Heart left ventricle (tissue), 16 donors: Measurements from ENCODE around the gene RBP5. TPM values are rescaled to one million over a fixed set of nuclear protein-coding genes. Genes with fewer than 3 reads are reported as not detected.

Experiments used
- ATAC-seq, 4 donors: fragments of 200-7000 bp; cut with Tn5 transposase; one replicate each; pipeline ENCODE4 v1.9.1; 2020 to 2022; ENCODE audit warnings: moderate library complexity in 4 of 4, mild to moderate bottlenecking in 3 of 4, moderate number of reproducible peaks in 1 of 4
- DNase-seq, 5 donors: peaks; one replicate each; pipeline ENCODE4 v3.0.0-alpha.2; 2020
- H3K27ac ChIP-seq, 12 donors: fragments of 200-600 bp; sonication (generic) in 4 of 12; one replicate each; pipeline versions ENCODE4 v1.5.0 to v1.8.0; 2016 to 2022; ENCODE audit warnings: mild to moderate bottlenecking in 2 of 12
- H3K27me3 ChIP-seq, 9 donors: fragments of 200-600 bp; sonication (generic) in 2 of 9; one replicate each; pipeline versions ENCODE4 v1.5.1 to v1.8.0; 2016 to 2022; ENCODE audit warnings: mild to moderate bottlenecking in 3 of 9
- H3K36me3 ChIP-seq, 9 donors: fragments of 200-600 bp; sonication (generic) in 2 of 9; one replicate each; pipeline versions ENCODE4 v1.5.0 to v1.8.0; 2018 to 2022; ENCODE audit warnings: mild to moderate bottlenecking in 2 of 9
- H3K4me1 ChIP-seq, 12 donors: fragments of 200-600 bp; sonication (generic) in 4 of 12; one replicate each; pipeline versions ENCODE4 v1.5.0 to v1.8.0; 2016 to 2022; ENCODE audit warnings: mild to moderate bottlenecking in 3 of 12
- H3K4me3 ChIP-seq, 12 donors: fragments of 200-600 bp; sonication (generic) in 4 of 12; one replicate each; pipeline versions ENCODE4 v1.5.0 to v1.8.0; 2017 to 2022; ENCODE audit warnings: mild to moderate bottlenecking in 9 of 12, moderate library complexity in 4 of 12
- H3K9me3 ChIP-seq, 12 donors: fragments of 200-600 bp; sonication (generic) in 4 of 12; one replicate each; pipeline versions ENCODE4 v1.5.0 to v1.8.0; 2016 to 2022; ENCODE audit warnings: mild to moderate bottlenecking in 1 of 12
- POLR2A ChIP-seq, 2 donors: fragments of 450-650 bp; IDR thresholded peaks; one replicate each; pipeline ENCODE4 v1.6.1; 2017; ENCODE audit warnings: antibody characterized with exemption in 2 of 2, mild to moderate bottlenecking in 2 of 2, moderate library complexity in 2 of 2
- WGBS, 4 donors: extraction: QIAGEN DNeasy Blood & Tissue Kit in 2 of 4; methylation state at CpG; one replicate each; pipeline versions ENCODE4 v1.1.5 to v1.1.7; 2013 to 2018; 5-methylcytosine and 5-hydroxymethylcytosine counted together
- intact Hi-C, 10 donors: fragments of 100-400 bp; cut with DNase I; formaldehyde crosslinking; loops; one replicate each; pipeline versions ENCODE4 v1.11.1 to v1.14.2; 2022
- polyA plus RNA-seq, 2 donors: library from polyadenylated mRNA; stranded (reverse); fragments of 200-250 nt; gene quantifications; one replicate each; pipeline ENCODE4 v1.2.3, GENCODE V29; 2013
- total RNA-seq, 9 donors: library from RNA; depleted of rRNA in 2 of 9; stranded (reverse); fragments of >200 nt in 2 of 9; fragmentation: NEBNext Ultra II Directional in 3 of 9; extraction: Animal tissue kit (Norgen Biotek cat#: 25700) in 3 of 9; gene quantifications; one replicate each; pipeline versions ENCODE4 v1.1.0 to v1.2.4, GENCODE V29; 2016 to 2023
- TF ChIP-seq, protein P1 (sequence below), 12 donors: fragments of 200-600 bp; sonication (generic) in 4 of 12; IDR thresholded peaks; one replicate each; pipeline versions ENCODE4 v1.5.0 to v1.8.0; 2018 to 2022; ENCODE audit warnings: antibody characterized with exemption in 12 of 12, mild to moderate bottlenecking in 5 of 12
- donor health status: ischemic (EF 13 %, LVEDD 7.1; RV severe dilation, severe dysfunction).
- donor health status: healthy with polysubstance abuse.
- donor health status: DM: no; HTN: yes; CAD: no.
- donor health status: DM: no; HTN: no; CAD: no.
- donor health status: ischemic (EF 25% LVEDD 6.9; RV normal size, moderate dysfunction).
- donor health status: ischemic (EF 25% LVEDD 5.7; RV mildly dilated, moderate dysfunction).
- donor health status: healthy.
- donor health status: DM: yes; HTN: yes; CAD: no.
- donor health status: ischemic (EF 35%, LVEDD 5.7; RV mildly dilated, moderate dysfunction).
- donor health status: nonischemic (EF 11% LVEDD 7.7; RV severe dilation, severe dysfunction).
- donor health status: DM: yes; HTN: yes; CAD: no.
- donor health status: PGD.
- donor health status: ischemic (EF 29% LVEDD 5.4; RV normal size, mild dysfunction).
- donor health status: nonischemic (EF 23%, LVEDD 6.1; RV moderate dilation, normal function).

The RBP5 gene
- total and polyA plus RNA-seq, 11 donors: 0.34 to 2.1 (median 0.90) TPM; not detected in 7

DNA sequence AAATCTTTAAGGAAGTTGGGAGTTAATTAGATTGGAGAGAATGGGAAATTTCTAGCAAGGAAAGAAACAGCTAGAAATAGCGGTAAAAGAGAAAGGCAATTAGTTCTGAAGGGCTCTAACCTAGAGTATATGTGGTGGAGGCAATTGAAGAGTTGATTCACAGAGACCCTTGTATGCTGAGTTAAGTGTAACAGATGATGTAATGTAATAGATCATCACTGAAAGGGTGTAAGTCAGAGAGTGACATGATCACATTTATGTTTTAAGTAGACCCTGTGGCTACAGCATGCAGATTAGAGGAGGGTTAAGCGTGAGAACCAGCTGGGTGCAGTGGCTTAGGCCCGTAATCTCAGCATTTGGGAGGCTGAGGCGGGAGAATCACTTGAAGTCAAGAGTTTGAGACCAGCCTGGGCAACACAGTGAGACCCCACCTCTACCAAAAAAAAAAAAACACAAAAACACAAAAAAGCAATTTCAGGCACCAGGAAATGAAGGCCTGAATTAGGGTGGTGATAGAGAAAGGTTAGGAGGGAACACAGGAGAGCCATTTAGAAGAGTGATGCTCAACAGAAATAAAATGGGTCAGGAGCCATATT is 3.0 kb downstream of the RBP5 start:
- Histone ChIP-seq H3K9me3 (no peaks in the 10 kb centered on the region), H3K27me3 (peaks cover 0 to 19% (median 0%) of the 10 kb centered on the region in 9 donors), H3K27ac (no peak overlapping the region), H3K4me1 (peaks cover 0 to 44% (median 27%) of the 10 kb centered on the region in 12 donors), H3K36me3 (no peaks in the 10 kb centered on the region), H3K4me3 (no peak overlapping the region)
- WGBS, 4 donors: 71 to 90% (median 79%) methylated on average over 4 of the region's 4 CpGs
- TF ChIP-seq POLR2A (IDR thresholded peaks at IDR 0.05): no peak
- TF ChIP-seq, protein P1, sequence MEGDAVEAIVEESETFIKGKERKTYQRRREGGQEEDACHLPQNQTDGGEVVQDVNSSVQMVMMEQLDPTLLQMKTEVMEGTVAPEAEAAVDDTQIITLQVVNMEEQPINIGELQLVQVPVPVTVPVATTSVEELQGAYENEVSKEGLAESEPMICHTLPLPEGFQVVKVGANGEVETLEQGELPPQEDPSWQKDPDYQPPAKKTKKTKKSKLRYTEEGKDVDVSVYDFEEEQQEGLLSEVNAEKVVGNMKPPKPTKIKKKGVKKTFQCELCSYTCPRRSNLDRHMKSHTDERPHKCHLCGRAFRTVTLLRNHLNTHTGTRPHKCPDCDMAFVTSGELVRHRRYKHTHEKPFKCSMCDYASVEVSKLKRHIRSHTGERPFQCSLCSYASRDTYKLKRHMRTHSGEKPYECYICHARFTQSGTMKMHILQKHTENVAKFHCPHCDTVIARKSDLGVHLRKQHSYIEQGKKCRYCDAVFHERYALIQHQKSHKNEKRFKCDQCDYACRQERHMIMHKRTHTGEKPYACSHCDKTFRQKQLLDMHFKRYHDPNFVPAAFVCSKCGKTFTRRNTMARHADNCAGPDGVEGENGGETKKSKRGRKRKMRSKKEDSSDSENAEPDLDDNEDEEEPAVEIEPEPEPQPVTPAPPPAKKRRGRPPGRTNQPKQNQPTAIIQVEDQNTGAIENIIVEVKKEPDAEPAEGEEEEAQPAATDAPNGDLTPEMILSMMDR (IDR thresholded peaks at IDR 0.05): no peak
- intact Hi-C loops: no loop called here
- ATAC-seq (no peak), DNase-seq (no peak)

DNA sequence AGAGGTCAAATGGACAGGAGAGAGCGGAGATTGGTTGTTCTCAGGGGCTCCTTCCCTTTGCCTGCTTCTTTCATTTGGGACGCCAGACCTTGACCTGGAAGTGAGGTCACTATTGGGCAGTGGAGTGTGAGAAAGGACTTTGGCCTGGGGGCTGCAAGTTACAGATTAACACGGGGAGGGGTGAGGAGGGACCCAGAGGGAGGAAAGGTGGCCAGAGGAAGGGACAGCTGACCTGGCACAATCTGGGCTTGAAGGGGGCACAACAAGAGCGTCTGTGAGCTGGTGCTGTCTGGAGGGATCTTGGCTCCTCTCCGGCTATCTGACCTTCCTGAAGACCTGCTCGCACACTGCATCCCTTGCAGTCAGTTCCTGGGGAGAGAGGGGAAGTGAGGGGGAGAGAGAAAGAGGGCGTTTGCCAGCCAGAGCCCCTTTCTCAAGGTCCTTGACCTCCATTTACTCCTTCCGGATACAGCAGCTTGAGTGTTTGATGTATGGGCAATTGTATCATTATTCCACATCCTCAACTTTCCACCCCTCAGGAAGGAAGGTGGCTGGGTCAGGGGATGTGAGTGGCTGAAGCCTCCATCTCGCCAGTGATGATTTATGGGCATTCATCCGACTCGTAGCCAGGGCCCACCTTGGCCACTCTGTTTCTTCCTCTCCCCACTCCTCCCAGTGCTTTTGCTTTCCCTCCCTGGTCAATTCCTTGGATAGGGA is 4.7 kb downstream of the RBP5 start:
- TF ChIP-seq, protein P1 (IDR thresholded peaks at IDR 0.05): no peak
- TF ChIP-seq POLR2A (IDR thresholded peaks at IDR 0.05): no peak
- 61 to 67% (median 62%) methylated on average over 11 of the region's 11 CpGs for WGBS, 4 donors
- no peak for ATAC-seq

DNA sequence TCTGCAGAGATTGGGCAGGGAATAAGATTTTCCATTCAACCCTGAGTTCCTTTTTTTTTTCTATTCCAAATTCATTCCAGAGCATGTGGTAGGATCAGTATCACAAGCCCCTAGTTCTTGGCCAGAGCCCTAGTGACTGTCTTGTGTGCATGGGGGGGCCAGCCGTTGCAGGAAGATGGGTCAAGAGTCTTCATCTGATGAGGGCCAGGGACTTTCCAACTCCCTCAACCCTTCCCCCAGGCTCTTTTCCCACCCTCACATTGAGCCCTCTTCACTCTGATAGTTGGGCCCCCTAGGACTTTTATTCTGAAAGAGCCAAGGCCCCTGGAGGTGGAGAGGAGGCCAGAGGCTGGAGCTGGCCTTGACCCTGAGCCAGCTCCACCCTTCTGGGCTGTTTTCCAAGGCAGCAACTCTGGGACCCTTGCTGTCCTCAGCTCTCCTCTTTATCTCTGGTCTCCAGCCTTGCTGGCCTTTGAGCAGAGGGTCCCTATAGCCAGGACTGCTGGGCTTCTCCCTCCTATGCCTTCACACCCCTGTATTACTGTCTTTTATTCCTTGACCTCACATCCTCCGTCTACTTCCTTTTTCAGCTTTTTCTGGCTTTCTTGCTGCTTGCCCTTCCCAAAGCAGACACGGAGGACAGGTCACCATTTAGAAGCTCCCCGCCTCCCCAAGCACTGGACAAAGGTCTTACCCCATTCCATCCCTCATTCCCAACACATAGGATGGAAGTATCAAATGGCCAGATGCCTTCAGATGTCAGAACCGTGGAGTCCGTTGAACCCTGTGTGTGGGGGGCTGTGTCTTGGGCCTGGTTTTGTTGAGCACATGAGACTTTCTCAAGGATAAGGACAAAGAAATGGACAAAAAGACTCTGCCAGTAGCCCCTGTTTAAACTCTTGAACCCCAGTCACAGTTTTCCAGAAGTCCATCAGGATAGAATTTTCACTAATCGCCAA is 5.6 kb downstream of the RBP5 start:
- Histone ChIP-seq H3K36me3 (no peaks in the 10 kb centered on the region), H3K9me3 (no peaks in the 10 kb centered on the region), H3K27ac (peak overlapping the region in 9 of 12 donors; percentile 17 to 56 (median 29)), H3K4me3 (no peak overlapping the region), H3K27me3 (peaks cover 0 to under 1% (median 0%) of the 10 kb centered on the region in 9 donors), H3K4me1 (peaks cover 0 to 23% (median 10%) of the 10 kb centered on the region in 12 donors)
- DNase-seq (peak in 2 of 5 donors; percentile 40 to 49), ATAC-seq (peak; percentile 17 to 68 (median 44))
- TF ChIP-seq POLR2A (IDR thresholded peaks at IDR 0.05): no peak
- TF ChIP-seq, protein P1 (IDR thresholded peaks at IDR 0.05): no peak
- intact Hi-C loops: no loop called here
- 56 to 64% (median 59%) methylated on average over 7 of the region's 7 CpGs for WGBS, 4 donors

More for the DNA sequence above, 4.7 kb downstream of the RBP5 start:
- H3K9me3 ChIP-seq: no peaks in the 10 kb centered on the region
- peaks cover 0 to 9% (median 0%) of the 10 kb centered on the region in 9 donors for H3K27me3 ChIP-seq
- DNase-seq: no peak
- no peaks in the 10 kb centered on the region for H3K36me3 ChIP-seq
- intact Hi-C loops: no loop called here
- peak overlapping the region in 5 of 12 donors; percentile 24 to 56 (median 29) for H3K27ac ChIP-seq
- peaks cover 0 to 31% (median 17%) of the 10 kb centered on the region in 12 donors for H3K4me1 ChIP-seq
- no peak overlapping the region for H3K4me3 ChIP-seq
